GM19099 (cell line): Measurements from ENCODE around the gene ZNF316.

Experiments
- POLR2A ChIP-seq: IDR thresholded peaks from 3 replicates; pipeline ENCODE4 v1.6.1; 2011; ENCODE audit warnings: low read depth; ENCODE audit not compliant: insufficient read length; ENCODE audit errors: extremely low read depth

ZNF316 gene

GRCh38 chr7:6651851-6652445 is 14.8 kb downstream of the ZNF316 start:
- no peak for TF ChIP-seq POLR2A

GRCh38 chr7:6652446-6653011 is 15.4 kb downstream of the ZNF316 start:
- TF ChIP-seq POLR2A, result no peak

- TF ChIP-seq POLR2A, result no peak
Measured at GRCh38 chr7:6653071-6654003, 16.2 kb downstream of the ZNF316 start.

GRCh38 chr7:6654113-6654841 is 17.2 kb downstream of the ZNF316 start:
- TF ChIP-seq POLR2A, result no peak

GRCh38 chr7:6654842-6655610 is 17.9 kb downstream of the ZNF316 start:
- TF ChIP-seq POLR2A, result no peak

GRCh38 chr7:6655636-6656385 is 18.7 kb downstream of the ZNF316 start:
- TF ChIP-seq POLR2A, result no peak

GRCh38 chr7:6656413-6656812 is 19.3 kb downstream of the ZNF316 start:
- TF ChIP-seq POLR2A, result no peak

- TF ChIP-seq POLR2A, result no peak
Measured at GRCh38 chr7:6658618-6659345, 21.7 kb downstream of the ZNF316 start.

- TF ChIP-seq POLR2A, result no peak
Measured at GRCh38 chr7:6675807-6676405, 38.8 kb downstream of the ZNF316 start.

GRCh38 chr7:6680146-6680545 is 43.0 kb downstream of the ZNF316 start:
- TF ChIP-seq POLR2A, result no peak

- TF ChIP-seq POLR2A, result no peak
Measured at GRCh38 chr7:6691103-6691502, 54.0 kb downstream of the ZNF316 start.

- TF ChIP-seq POLR2A, result no peak
Measured at GRCh38 chr7:6691609-6692106, 54.5 kb downstream of the ZNF316 start.

GRCh38 chr7:6700793-6701192 is 63.7 kb downstream of the ZNF316 start:
- TF ChIP-seq POLR2A, result no peak

- no peak for TF ChIP-seq POLR2A
Measured at GRCh38 chr7:6701860-6702259, 64.7 kb downstream of the ZNF316 start.
